Endothelial cell of umbilical vein (primary cell): ENCODE data around the gene FOSL2.

Source experiments
- CTCF ChIP-seq, 2 donors: IDR thresholded peaks; 1 replicate in 1 of 2; 2 replicates in 1 of 2; pipeline ENCODE4 v1.5.1; 2011; ENCODE audit warnings: low read length in 2 of 2, mild to moderate bottlenecking in 2 of 2, moderate library complexity in 2 of 2, control low read depth in 1 of 2, inconsistent platforms in 1 of 2, low read depth in 1 of 2; ENCODE audit not compliant: insufficient read depth in 1 of 2; ENCODE audit errors: extremely low read depth in 1 of 2
- EZH2 ChIP-seq: IDR thresholded peaks from 2 replicates; pipeline ENCODE4 v1.6.1; 2012; ENCODE audit warnings: borderline replicate concordance, low read depth, mild to moderate bottlenecking, moderate library complexity, low read length, inconsistent platforms; ENCODE audit not compliant: severe bottlenecking
- FOS ChIP-seq: IDR thresholded peaks from 2 replicates; pipeline ENCODE4 v1.6.1; 2011; ENCODE audit warnings: mild to moderate bottlenecking, low read length, moderate library complexity, borderline replicate concordance; ENCODE audit not compliant: insufficient read depth
- GATA2 ChIP-seq: IDR thresholded peaks from 2 replicates; pipeline ENCODE4 v1.7.0; 2011; ENCODE audit warnings: low read depth, mild to moderate bottlenecking, moderate library complexity, mixed read lengths, low read length; ENCODE audit not compliant: insufficient read length, insufficient read depth
- JUN ChIP-seq: IDR thresholded peaks from 2 replicates; pipeline ENCODE4 v1.6.1; 2011; ENCODE audit warnings: borderline replicate concordance, low read depth; ENCODE audit not compliant: insufficient read length, insufficient read depth
- MAX ChIP-seq: IDR thresholded peaks from 2 replicates; pipeline ENCODE4 v1.6.1; 2011; ENCODE audit not compliant: insufficient read depth, insufficient read length
- MYC ChIP-seq: IDR thresholded peaks from one replicate; pipeline ENCODE4 v1.6.1; 2011; ENCODE audit warnings: mild to moderate bottlenecking, low read depth, low read length
- POLR2A ChIP-seq: IDR thresholded peaks from 2 replicates; pipeline ENCODE4 v1.6.1; 2012; ENCODE audit warnings: low read depth, mild to moderate bottlenecking, control low read depth, low read length
- POLR2AphosphoS5 ChIP-seq: IDR thresholded peaks from 2 replicates; pipeline ENCODE4 v1.6.1; 2012; ENCODE audit warnings: low read depth, mild to moderate bottlenecking, control low read depth, low read length, moderate library complexity; ENCODE audit not compliant: insufficient read depth

- TF ChIP-seq CTCF (IDR thresholded peaks at IDR 0.05; ENCODE audit: extremely low read depth in 1 of 2, insufficient read depth in 1 of 2, low read depth in 1 of 2, low read length in 2 of 2) (no peak), POLR2AphosphoS5 (peak; percentile 57), EZH2 (no peak), MAX (no peak), GATA2 (peak; percentile 39), POLR2A (no peak), JUN (peak; percentile 57), FOS (peak; percentile 97), MYC (no peak)
Measured at GRCh38 chr2:28445448-28446258, 53.0 kb downstream of the FOSL2 start.
